ENCODE data around the gene PDF.

GRCh38 chr16:69345923-69346322 lies 15.5 kb upstream of the PDF start:
- TF ChIP-seq, protein P1, sequence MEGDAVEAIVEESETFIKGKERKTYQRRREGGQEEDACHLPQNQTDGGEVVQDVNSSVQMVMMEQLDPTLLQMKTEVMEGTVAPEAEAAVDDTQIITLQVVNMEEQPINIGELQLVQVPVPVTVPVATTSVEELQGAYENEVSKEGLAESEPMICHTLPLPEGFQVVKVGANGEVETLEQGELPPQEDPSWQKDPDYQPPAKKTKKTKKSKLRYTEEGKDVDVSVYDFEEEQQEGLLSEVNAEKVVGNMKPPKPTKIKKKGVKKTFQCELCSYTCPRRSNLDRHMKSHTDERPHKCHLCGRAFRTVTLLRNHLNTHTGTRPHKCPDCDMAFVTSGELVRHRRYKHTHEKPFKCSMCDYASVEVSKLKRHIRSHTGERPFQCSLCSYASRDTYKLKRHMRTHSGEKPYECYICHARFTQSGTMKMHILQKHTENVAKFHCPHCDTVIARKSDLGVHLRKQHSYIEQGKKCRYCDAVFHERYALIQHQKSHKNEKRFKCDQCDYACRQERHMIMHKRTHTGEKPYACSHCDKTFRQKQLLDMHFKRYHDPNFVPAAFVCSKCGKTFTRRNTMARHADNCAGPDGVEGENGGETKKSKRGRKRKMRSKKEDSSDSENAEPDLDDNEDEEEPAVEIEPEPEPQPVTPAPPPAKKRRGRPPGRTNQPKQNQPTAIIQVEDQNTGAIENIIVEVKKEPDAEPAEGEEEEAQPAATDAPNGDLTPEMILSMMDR (IDR thresholded peaks at IDR 0.05), result no peak
- no peak for TF ChIP-seq POLR2A (IDR thresholded peaks at IDR 0.05)

Data from Peyer's patch (tissue), 4 donors.